ENCODE results near the gene NIPAL4.

The NIPAL4 gene

GRCh38 chr5:157504053-157504452, 44.0 kb downstream of the NIPAL4 start:
- no peaks in the 10 kb centered on the region for H3K27me3 ChIP-seq
- peaks cover 65 to 100% (median 98%) of the 10 kb centered on the region in 10 experiments for H3K4me1 ChIP-seq
- peak overlapping the region in 7 of 11 experiments; percentile 49 to 86 (median 72); a peak in 15 of 22 replicates for H3K27ac ChIP-seq
- H3K4me3 ChIP-seq = peak overlapping the region in 4 of 10 experiments; percentile 2 to 29 (median 17); a peak in 4 of 20 replicates
- peaks cover 0 to 14% (median 0%) of the 10 kb centered on the region in 11 experiments; a peak in 5 of 22 replicates for H3K36me3 ChIP-seq
- peak overlapping the region; percentile 67 to 95 (median 85); a peak in 21 of 22 replicates for H3K4me2 ChIP-seq
- H3K9me3 ChIP-seq (replicated peaks in 1 of 11) = peaks cover 0 to 11% (median 9%) of the 10 kb centered on the region in 11 experiments; a peak in 11 of 22 replicates
- TF ChIP-seq Cebpa-rat (IDR thresholded peaks at IDR 0.05) = no peak
- no peak overlapping the region for H3K9ac ChIP-seq
- H4K20me1 ChIP-seq = no peaks in the 10 kb centered on the region

DNA sequence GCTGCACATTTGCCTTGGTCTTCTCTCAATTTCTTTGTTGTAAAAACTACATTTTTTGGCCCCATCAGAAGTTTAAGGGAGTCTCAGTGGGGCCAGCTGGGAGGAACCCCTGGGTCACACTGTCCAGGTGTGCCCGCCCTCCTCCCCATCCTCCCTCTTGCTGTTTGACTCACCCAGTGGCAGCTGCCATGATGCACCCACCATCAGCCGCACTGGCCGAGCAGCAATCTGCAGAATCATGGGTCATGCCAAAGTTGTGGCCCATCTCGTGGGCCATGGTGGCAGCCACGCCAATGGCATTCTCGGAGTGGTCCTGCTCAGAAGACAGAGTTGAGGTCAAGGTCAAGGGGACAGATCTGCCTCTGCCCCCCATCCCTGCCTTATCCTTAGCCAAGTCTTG, 45.5 kb downstream of the NIPAL4 start:
- Histone ChIP-seq H3K4me1 (peaks cover 65 to 98% (median 96%) of the 10 kb centered on the region in 10 experiments), H3K36me3 (peaks cover 0 to 11% (median 0%) of the 10 kb centered on the region in 11 experiments; a peak in 5 of 22 replicates), H3K9me3 (replicated peaks in 1 of 11) (peaks cover 0 to 11% (median 9%) of the 10 kb centered on the region in 11 experiments; a peak in 11 of 22 replicates), H3K9ac (peak overlapping the region in 8 of 11 experiments; percentile 6 to 68 (median 34); a peak in 12 of 22 replicates), H4K20me1 (no peaks in the 10 kb centered on the region), H3K27ac (peak overlapping the region in 8 of 11 experiments; percentile 34 to 86 (median 75); a peak in 15 of 22 replicates), H3K27me3 (no peaks in the 10 kb centered on the region), H3K4me3 (peak overlapping the region in 1 of 10 experiments; percentile 6; a peak in 1 of 20 replicates), H3K4me2 (peak overlapping the region; percentile 68 to 89 (median 82))
- no peak for TF ChIP-seq Cebpa-rat (IDR thresholded peaks at IDR 0.05)

GRCh38 chr5:157506066-157506590, 46.1 kb downstream of the NIPAL4 start:
- TF ChIP-seq Cebpa-rat (IDR thresholded peaks at IDR 0.05) = no peak
- H3K36me3 ChIP-seq = peaks cover 0 to 11% (median 1%) of the 10 kb centered on the region in 11 experiments; a peak in 7 of 22 replicates
- H3K27me3 ChIP-seq = no peaks in the 10 kb centered on the region
- H3K27ac ChIP-seq = peak overlapping the region in 8 of 11 experiments; percentile 34 to 86 (median 75); a peak in 15 of 22 replicates
- H3K4me2 ChIP-seq = peak overlapping the region; percentile 68 to 89 (median 82)
- peak overlapping the region in 8 of 11 experiments; percentile 6 to 68 (median 34); a peak in 12 of 22 replicates for H3K9ac ChIP-seq
- peaks cover 63 to 94% (median 90%) of the 10 kb centered on the region in 10 experiments for H3K4me1 ChIP-seq
- H4K20me1 ChIP-seq = no peaks in the 10 kb centered on the region
- no peak overlapping the region for H3K4me3 ChIP-seq
- H3K9me3 ChIP-seq (replicated peaks in 1 of 11) = peaks cover 0 to 14% (median 9%) of the 10 kb centered on the region in 11 experiments; a peak in 11 of 22 replicates

DNA sequence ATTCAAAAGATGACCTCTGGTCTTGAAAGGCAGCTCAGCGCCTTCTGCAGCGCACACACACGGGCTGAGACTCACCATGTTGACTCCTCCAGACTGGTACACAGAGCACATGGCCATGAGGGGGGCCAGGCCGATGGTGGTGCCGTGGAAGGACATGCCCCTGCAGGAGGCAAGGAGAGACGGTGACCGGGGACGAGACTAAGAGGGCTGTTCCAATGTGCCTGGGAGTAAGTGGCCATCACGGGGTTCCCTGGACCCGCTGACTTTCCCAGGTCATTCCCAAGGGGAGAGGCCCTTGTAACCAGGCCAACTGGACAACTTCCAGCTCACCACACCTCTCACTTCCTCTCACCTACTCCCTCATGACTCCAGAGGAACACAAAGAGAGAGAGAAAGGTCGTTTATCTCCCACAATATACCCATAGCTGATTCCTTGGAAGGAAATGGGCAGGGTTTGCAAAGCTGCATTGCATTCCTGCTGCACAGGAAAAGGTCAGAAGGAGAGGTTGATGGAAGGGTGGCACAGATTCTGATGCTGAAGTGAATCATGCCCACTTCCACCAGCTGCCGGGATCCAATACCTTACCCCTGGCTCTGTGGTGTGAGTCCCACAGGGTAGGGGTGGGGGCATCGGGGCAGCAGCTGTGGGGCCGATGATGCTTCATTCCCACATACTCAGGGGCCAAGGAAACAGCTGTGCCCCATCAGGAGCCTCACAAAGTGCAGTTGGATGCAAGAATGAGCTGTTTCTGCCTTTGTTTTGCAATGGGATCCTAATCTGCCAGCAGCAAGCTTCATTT, 47.2 kb downstream of the NIPAL4 start:
- H3K9me3 ChIP-seq (replicated peaks in 1 of 11) = peaks cover 5 to 20% (median 10%) of the 10 kb centered on the region in 11 experiments; a peak in 18 of 22 replicates
- peak overlapping the region; percentile 23 to 89 (median 82) for H3K4me2 ChIP-seq
- peak overlapping the region in 6 of 11 experiments; percentile 39 to 68 (median 58); a peak in 11 of 22 replicates for H3K9ac ChIP-seq
- H3K4me1 ChIP-seq = peaks cover 63 to 94% (median 86%) of the 10 kb centered on the region in 10 experiments
- peak overlapping the region in 2 of 10 experiments; percentile 10 to 24; a peak in 1 of 20 replicates for H3K4me3 ChIP-seq
- H4K20me1 ChIP-seq = no peaks in the 10 kb centered on the region
- H3K36me3 ChIP-seq = peaks cover 0 to 17% (median 5%) of the 10 kb centered on the region in 11 experiments; a peak in 10 of 22 replicates
- no peaks in the 10 kb centered on the region for H3K27me3 ChIP-seq
- TF ChIP-seq Cebpa-rat (IDR thresholded peaks at IDR 0.05) = peak in 5 of 11 experiments; percentile 50 to 84 (median 79); a peak in 8 of 22 replicates
- peak overlapping the region in 8 of 11 experiments; percentile 7 to 86 (median 76); a peak in 15 of 22 replicates for H3K27ac ChIP-seq

DNA sequence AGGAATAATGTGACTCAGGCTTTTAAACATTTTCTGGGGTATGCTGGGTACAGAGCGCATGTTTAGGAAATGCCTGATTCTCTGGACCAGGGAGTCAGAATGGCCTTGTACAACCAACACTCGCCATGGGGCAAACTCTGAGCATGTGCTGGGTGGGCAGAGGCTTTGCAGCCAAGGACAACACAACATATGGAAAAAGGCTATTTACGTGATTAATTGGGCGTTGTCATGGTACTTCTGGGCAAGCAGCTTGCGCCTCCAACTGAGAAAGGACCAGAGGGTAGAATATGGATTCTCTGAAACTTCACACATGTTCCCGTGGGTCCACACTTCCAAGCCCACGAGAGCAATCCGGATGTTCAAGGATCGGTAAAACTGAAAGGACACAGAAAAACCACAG, 49.1 kb downstream of the NIPAL4 start:
- peak overlapping the region in 10 of 11 experiments; percentile 10 to 89 (median 84); a peak in 18 of 22 replicates for H3K4me2 ChIP-seq
- peaks cover 6 to 17% (median 7%) of the 10 kb centered on the region in 11 experiments; a peak in 18 of 22 replicates for H3K9me3 ChIP-seq (replicated peaks in 1 of 11)
- no peaks in the 10 kb centered on the region for H4K20me1 ChIP-seq
- peak overlapping the region in 6 of 11 experiments; percentile 5 to 60 (median 49); a peak in 5 of 22 replicates for H3K9ac ChIP-seq
- H3K4me1 ChIP-seq = peaks cover 45 to 75% (median 67%) of the 10 kb centered on the region in 10 experiments
- no peak for TF ChIP-seq Cebpa-rat (IDR thresholded peaks at IDR 0.05)
- no peak overlapping the region for H3K4me3 ChIP-seq
- H3K36me3 ChIP-seq = peaks cover 0 to 30% (median 10%) of the 10 kb centered on the region in 11 experiments; a peak in 11 of 22 replicates
- no peaks in the 10 kb centered on the region for H3K27me3 ChIP-seq
- H3K27ac ChIP-seq = peak overlapping the region in 6 of 11 experiments; percentile 64 to 83 (median 80); a peak in 12 of 22 replicates

GRCh38 chr5:157509587-157509986, 49.6 kb downstream of the NIPAL4 start:
- H3K27ac ChIP-seq = peak overlapping the region in 6 of 11 experiments; percentile 64 to 83 (median 80); a peak in 12 of 22 replicates
- H4K20me1 ChIP-seq = no peaks in the 10 kb centered on the region
- H3K9ac ChIP-seq = peak overlapping the region in 4 of 11 experiments; percentile 1 to 58 (median 13); a peak in 2 of 22 replicates
- H3K36me3 ChIP-seq = peaks cover 0 to 26% (median 8%) of the 10 kb centered on the region in 11 experiments; a peak in 10 of 22 replicates
- H3K4me2 ChIP-seq = peak overlapping the region in 10 of 11 experiments; percentile 10 to 89 (median 84); a peak in 18 of 22 replicates
- H3K4me1 ChIP-seq = peaks cover 40 to 70% (median 62%) of the 10 kb centered on the region in 10 experiments
- no peaks in the 10 kb centered on the region for H3K27me3 ChIP-seq
- no peak overlapping the region for H3K4me3 ChIP-seq
- H3K9me3 ChIP-seq (replicated peaks in 1 of 11) = peaks cover under 1 to 12% (median 6%) of the 10 kb centered on the region in 11 experiments; a peak in 16 of 22 replicates
- no peak for TF ChIP-seq Cebpa-rat (IDR thresholded peaks at IDR 0.05)

- peak overlapping the region in 2 of 11 experiments; percentile 47 to 53; a peak in 3 of 22 replicates for H3K4me2 ChIP-seq
- TF ChIP-seq Cebpa-rat (IDR thresholded peaks at IDR 0.05) = no peak
- H4K20me1 ChIP-seq = no peaks in the 10 kb centered on the region
- peaks cover 30 to 59% (median 51%) of the 10 kb centered on the region in 10 experiments for H3K4me1 ChIP-seq
- H3K4me3 ChIP-seq = no peak overlapping the region
- H3K27ac ChIP-seq = peak overlapping the region in 2 of 11 experiments; percentile 5 to 32; a peak in 1 of 22 replicates
- H3K36me3 ChIP-seq = peaks cover 0 to 28% (median 8%) of the 10 kb centered on the region in 11 experiments; a peak in 9 of 22 replicates
- H3K9me3 ChIP-seq (replicated peaks in 1 of 11) = peaks cover 0 to 12% (median 6%) of the 10 kb centered on the region in 11 experiments; a peak in 12 of 22 replicates
- no peaks in the 10 kb centered on the region for H3K27me3 ChIP-seq
- H3K9ac ChIP-seq = no peak overlapping the region
Observed at GRCh38 chr5:157510682-157511081, 50.7 kb downstream of the NIPAL4 start.
